ENCODE data around the gene RHEB.

RHEB gene

GRCh38 chr7:151435103-151435916 is 84.4 kb downstream of the RHEB start:
- Histone ChIP-seq H3K9ac (ENCODE audit: low read depth, low read length) (no peak overlapping the region), H3K27ac (ENCODE audit: low read length) (no peak overlapping the region), H3K4me2 (ENCODE audit: insufficient read depth, low read length) (no peak overlapping the region), H3K9me3 (ENCODE audit: insufficient read depth, low read length, severe bottlenecking) (no peaks in the 10 kb centered on the region), H3K79me2 (ENCODE audit: insufficient read depth, low read length) (no peaks in the 10 kb centered on the region), H4K20me1 (ENCODE audit: insufficient read depth, low read length) (no peaks in the 10 kb centered on the region), H3K27me3 (ENCODE audit: insufficient read depth, low read length, poor library complexity) (no peaks in the 10 kb centered on the region), H3K4me1 (ENCODE audit: insufficient read depth, low read length) (peaks cover 45% of the 10 kb centered on the region), H3K36me3 (ENCODE audit: insufficient read depth, low read length) (no peaks in the 10 kb centered on the region), H3K4me3 (ENCODE audit: low read depth in 1 of 2, low read length in 2 of 2) (no peak overlapping the region), H2AFZ (ENCODE audit: low read depth, low read length) (no peak overlapping the region)
- ATAC-seq (ENCODE audit: insufficient read depth, low read depth): no peak
- no peak for TF ChIP-seq EZH2 (IDR thresholded peaks at IDR 0.05; ENCODE audit: borderline replicate concordance, low read depth, low read length, severe bottlenecking)
- no peak for TF ChIP-seq CTCF (IDR thresholded peaks at IDR 0.05; ENCODE audit: borderline replicate concordance, extremely low read depth, low read length, poor library complexity, severe bottlenecking)
- no peak for DNase-seq

- Histone ChIP-seq H3K9me3 (ENCODE audit: insufficient read depth, low read length, severe bottlenecking) (no peaks in the 10 kb centered on the region), H4K20me1 (ENCODE audit: insufficient read depth, low read length) (no peaks in the 10 kb centered on the region), H2AFZ (ENCODE audit: low read depth, low read length) (no peak overlapping the region), H3K4me1 (ENCODE audit: insufficient read depth, low read length) (peaks cover 45% of the 10 kb centered on the region), H3K27me3 (ENCODE audit: insufficient read depth, low read length, poor library complexity) (no peaks in the 10 kb centered on the region), H3K27ac (ENCODE audit: low read length) (no peak overlapping the region), H3K79me2 (ENCODE audit: insufficient read depth, low read length) (no peaks in the 10 kb centered on the region), H3K4me3 (ENCODE audit: low read depth in 1 of 2, low read length in 2 of 2) (no peak overlapping the region), H3K36me3 (ENCODE audit: insufficient read depth, low read length) (no peaks in the 10 kb centered on the region), H3K9ac (ENCODE audit: low read depth, low read length) (no peak overlapping the region), H3K4me2 (ENCODE audit: insufficient read depth, low read length) (no peak overlapping the region)
- ATAC-seq (ENCODE audit: insufficient read depth, low read depth) (no peak), DNase-seq (no peak)
- no peak for TF ChIP-seq EZH2 (IDR thresholded peaks at IDR 0.05; ENCODE audit: borderline replicate concordance, low read depth, low read length, severe bottlenecking)
- TF ChIP-seq CTCF (IDR thresholded peaks at IDR 0.05; ENCODE audit: borderline replicate concordance, extremely low read depth, low read length, poor library complexity, severe bottlenecking): no peak
These were observed 85.1 kb downstream of the RHEB start for GRCh38 chr7:151434549-151434948.

GRCh38 chr7:151433721-151434400 is 85.8 kb downstream of the RHEB start:
- ATAC-seq (ENCODE audit: insufficient read depth, low read depth): no peak

More at GRCh38 chr7:151433721-151434400, 85.8 kb downstream of the RHEB start:
- no peaks in the 10 kb centered on the region for H3K9me3 ChIP-seq (ENCODE audit: insufficient read depth, low read length, severe bottlenecking)
- H3K4me3 ChIP-seq (ENCODE audit: low read depth in 1 of 2, low read length in 2 of 2): no peak overlapping the region
- TF ChIP-seq EZH2 (IDR thresholded peaks at IDR 0.05; ENCODE audit: borderline replicate concordance, low read depth, low read length, severe bottlenecking): no peak
- TF ChIP-seq CTCF (IDR thresholded peaks at IDR 0.05; ENCODE audit: borderline replicate concordance, extremely low read depth, low read length, poor library complexity, severe bottlenecking): no peak
- H3K27me3 ChIP-seq (ENCODE audit: insufficient read depth, low read length, poor library complexity): no peaks in the 10 kb centered on the region
- DNase-seq: no peak
- no peaks in the 10 kb centered on the region for H3K36me3 ChIP-seq (ENCODE audit: insufficient read depth, low read length)
- peaks cover 45% of the 10 kb centered on the region for H3K4me1 ChIP-seq (ENCODE audit: insufficient read depth, low read length)
- peak overlapping the region; percentile 64 for H3K27ac ChIP-seq (ENCODE audit: low read length)
- H4K20me1 ChIP-seq (ENCODE audit: insufficient read depth, low read length): no peaks in the 10 kb centered on the region
- no peak overlapping the region for H3K9ac ChIP-seq (ENCODE audit: low read depth, low read length)
- H3K4me2 ChIP-seq (ENCODE audit: insufficient read depth, low read length): no peak overlapping the region
- no peak overlapping the region for H2AFZ ChIP-seq (ENCODE audit: low read depth, low read length)
- no peaks in the 10 kb centered on the region for H3K79me2 ChIP-seq (ENCODE audit: insufficient read depth, low read length)
